K562 (cell line): ENCODE results near the gene A1BG. TPM values are rescaled to one million over a fixed set of nuclear protein-coding genes. Genes with fewer than 3 reads are reported as not detected.
A peak's percentile ranks its signal among the peaks of the same experiment; 100 is the strongest.

Experiments
- ATAC-seq: fragments of 200-7000 bp; cut with Tn5 transposase; 3 replicates; pipeline ENCODE4 v1.9.1; 2020; ENCODE audit warnings: moderate library complexity
- BruUV-seq: library from RNA; stranded (reverse); fragments of 400-500 nt; replicated peaks from 2 replicates; lab custom pipeline; 2021; lab: Mats Ljungman, UMichigan
- CTCF ChIA-PET: fragments of 300-600 bp; formaldehyde crosslinking; extraction: SDS; loops from one replicate; lab custom pipeline; 2021; ENCODE audit warnings: low intra/inter-chr PET ratio; lab: Yijun Ruan, JAX
- POLR2A ChIA-PET: fragments of 300-600, 350-650 bp; sonication (Branson Sonifier 250); formaldehyde crosslinking; extraction: SDS; loops from one replicate; lab custom pipeline; 2021; ENCODE audit warnings: antibody characterized with exemption, inconsistent platforms; lab: Yijun Ruan, JAX
- DNase-seq, 4 experiments: peaks; one replicate each; pipeline versions ENCODE4 v3.0.0 to v3.0.0-alpha.2; 2011 to 2018; ENCODE audit warnings: low spot score in 3 of 4, mixed read lengths in 3 of 4; ENCODE audit errors: extremely low read depth in 1 of 4
- FAIRE-seq: peaks from 2 replicates; lab custom pipeline; 2011; peaks lifted over from hg19 to GRCh38; lab: Jason Lieb, UNC
- H2AFZ ChIP-seq: 2 replicates; pipeline ENCODE4 v1.6.0; 2011; ENCODE audit warnings: low read depth, low read length, control low read depth, inconsistent platforms
- H3K27ac ChIP-seq: fragments of 200-600 bp; 3 replicates; pipeline ENCODE4 v1.8.0; 2011; ENCODE audit warnings: low read depth, mild to moderate bottlenecking, control low read depth, inconsistent platforms, low read length, moderate library complexity, mixed read lengths; ENCODE audit errors: extremely low read depth
- H3K27me3 ChIP-seq, 2 experiments: fragments of 300-600 bp in 1 of 2; 2 replicates in 1 of 2; 3 replicates in 1 of 2; pipeline versions ENCODE4 v1.6.0 to v1.8.0; 2011; ENCODE audit warnings: inconsistent platforms in 2 of 2, low read length in 2 of 2, mild to moderate bottlenecking in 1 of 2, mixed read lengths in 1 of 2, moderate library complexity in 1 of 2; ENCODE audit not compliant: control insufficient read depth in 2 of 2, insufficient read depth in 2 of 2
- H3K36me3 ChIP-seq: fragments of 300-600 bp; 3 replicates; pipeline ENCODE4 v1.8.0; 2011; ENCODE audit warnings: mild to moderate bottlenecking, low read length, inconsistent platforms; ENCODE audit not compliant: control insufficient read depth, insufficient read depth
- H3K4me1 ChIP-seq, 2 experiments: fragments of 200-600 bp in 1 of 2; replicated peaks in 1 of 2; 2 replicates in 1 of 2; 3 replicates in 1 of 2; pipeline versions ENCODE4 v1.5.1 to v1.8.0; 2011; ENCODE audit warnings: inconsistent platforms in 2 of 2, low read length in 2 of 2, mild to moderate bottlenecking in 1 of 2, mixed read lengths in 1 of 2, moderate library complexity in 1 of 2; ENCODE audit not compliant: control insufficient read depth in 2 of 2, insufficient read depth in 2 of 2
- H3K4me2 ChIP-seq: 2 replicates; pipeline ENCODE4 v1.6.1; 2011; ENCODE audit warnings: low read length, control low read depth, inconsistent platforms, mixed read lengths; ENCODE audit not compliant: insufficient read depth
- H3K4me3 ChIP-seq: fragments of 200-600 bp; sonication (generic), shearing (Covaris generic); 2 replicates; pipeline ENCODE4 v1.5.1; 2016; ENCODE audit warnings: control low read depth, inconsistent platforms
- H3K79me2 ChIP-seq: fragments of 200-600 bp; 3 replicates; pipeline ENCODE4 v1.8.0; 2011; ENCODE audit warnings: low read length, inconsistent platforms; ENCODE audit not compliant: control insufficient read depth, insufficient read depth
- H3K9ac ChIP-seq, 2 experiments: 2 replicates each; pipeline versions ENCODE4 v1.6.0 to v1.6.1; 2011; ENCODE audit warnings: low read depth in 2 of 2, low read length in 2 of 2, control low read depth in 1 of 2, inconsistent platforms in 1 of 2, mild to moderate bottlenecking in 1 of 2, mixed read lengths in 1 of 2; ENCODE audit not compliant: insufficient read depth in 1 of 2
- H3K9me1 ChIP-seq: one replicate; pipeline ENCODE4 v1.6.0; 2011; ENCODE audit warnings: inconsistent platforms, mild to moderate bottlenecking, low read length, moderate library complexity; ENCODE audit not compliant: control insufficient read depth, insufficient read depth
- H3K9me3 ChIP-seq: replicated peaks from 2 replicates; pipeline ENCODE4 v1.5.1; 2011; ENCODE audit warnings: low read depth, low read length, inconsistent platforms; ENCODE audit not compliant: control insufficient read depth, insufficient read depth
- H4K20me1 ChIP-seq: replicated peaks from 2 replicates; pipeline ENCODE4 v1.6.1; 2011; ENCODE audit warnings: low read length, inconsistent platforms, mixed read lengths; ENCODE audit not compliant: control insufficient read depth, insufficient read depth
- FOSL1 ChIP-seq: fragments of 200-800 bp; sonication (Bioruptor generic); conservative IDR thresholded peaks from 2 replicates; pipeline ENCODE4 v1.6.1; 2016; ENCODE audit warnings: missing genetic modification characterization, missing compliant biosample characterization
- GATA2 ChIP-seq: sonication (generic); formaldehyde crosslinking; IDR thresholded peaks from 2 replicates; pipeline ENCODE4 v1.4.0; 2020; ENCODE audit warnings: mild to moderate bottlenecking, missing genetic modification reagents
- HOXB6 ChIP-seq: fragments of 250-450 bp; sonication (Bioruptor Pico); IDR thresholded peaks from 2 replicates; pipeline ENCODE4 v1.5.1; 2022; ENCODE audit warnings: mild to moderate bottlenecking, borderline replicate concordance
- JUND ChIP-seq, 2 experiments: IDR thresholded peaks; 2 replicates in 1 of 2; 3 replicates in 1 of 2; pipeline ENCODE4 v1.6.1; 2011; ENCODE audit warnings: borderline replicate concordance in 2 of 2, low read depth in 2 of 2, low read length in 2 of 2, improper control_type of control experiment in 1 of 2, missing biosample characterization in 1 of 2, missing genetic modification characterization in 1 of 2, missing genetic modification reagents in 1 of 2
- KLF13 ChIP-seq: fragments of 450-650 bp; IDR thresholded peaks from 2 replicates; pipeline ENCODE4 v1.6.1; 2016; ENCODE audit warnings: missing genetic modification characterization, low read depth, mild to moderate bottlenecking, missing compliant biosample characterization, moderate library complexity, borderline replicate concordance
- SP1 ChIP-seq: sonication (generic); formaldehyde crosslinking; IDR thresholded peaks from 2 replicates; pipeline ENCODE4 v1.8.1; 2022; ENCODE audit warnings: mild to moderate bottlenecking, missing genetic modification reagents
- SPI1 ChIP-seq: IDR thresholded peaks from 2 replicates; pipeline ENCODE4 v1.6.1; 2011; ENCODE audit warnings: low read depth, low read length, control low read depth, borderline replicate concordance
- ZC3H4 ChIP-seq: sonication (generic); formaldehyde crosslinking; IDR thresholded peaks from 2 replicates; pipeline ENCODE4 v1.9.0; 2021; ENCODE audit warnings: missing genetic modification reagents, borderline replicate concordance
- ZNF12 ChIP-seq: sonication (generic); formaldehyde crosslinking; IDR thresholded peaks from 2 replicates; pipeline ENCODE4 v1.4.0; 2020; ENCODE audit warnings: mild to moderate bottlenecking, missing genetic modification reagents
- WGBS: fragments of 100-300 bp; shearing (Covaris generic); methylation state at CpG from one replicate; pipeline ENCODE4 v1.1.6; 2016; ENCODE audit warnings: low coverage, mixed read lengths; ENCODE audit not compliant: insufficient coverage; ENCODE audit errors: missing lambda C conversion rate; 5-methylcytosine and 5-hydroxymethylcytosine counted together
- in situ Hi-C: fragments of 300-500 bp; cut with MboI; formaldehyde crosslinking; loops from 4 replicates; pipeline ENCODE4 v1.15.0; 2018; ENCODE audit warnings: inconsistent platforms, mixed read lengths
- intact Hi-C: fragments of 100-400 bp; cut with micrococcal nuclease; formaldehyde crosslinking; loops from 2 replicates; pipeline ENCODE4 v1.14.2; 2022
- polyA plus RNA-seq, 8 experiments: library from polyadenylated mRNA; depleted of rRNA in 4 of 8; stranded (reverse) in 5 of 8; unstranded in 3 of 8; fragments of >200 nt; fragmentation: Nextera tagmentation in 2 of 8; fragmentation: Illumina TruSeq in 1 of 8; extraction: Ambion mirVana in 2 of 8; extraction: Trizol in 1 of 8; gene quantifications; 2 replicates each; pipeline versions ENCODE4 v1.2.1 to v1.2.3, GENCODE V29; 2011 to 2014; ENCODE audit warnings: inconsistent platforms in 1 of 8, missing spikeins in 1 of 8
- total RNA-seq, 7 experiments: library from RNA; depleted of rRNA in 6 of 7; stranded (reverse); fragments of >200 nt in 6 of 7; fragmentation: Illumina TruSeq in 2 of 7; extraction: Trizol in 2 of 7; gene quantifications; 2 replicates each; pipeline versions ENCODE4 v1.2.1 to v1.2.3, GENCODE V29; 2011 to 2021; ENCODE audit warnings: low replicate concordance in 1 of 7
- TF ChIP-seq, protein P1 (sequence below): sonication (generic); IDR thresholded peaks from 2 replicates; pipeline ENCODE4 v1.6.1; 2016
- TF ChIP-seq, protein P2 (sequence below): sonication (generic); formaldehyde crosslinking; IDR thresholded peaks from 2 replicates; pipeline ENCODE4 v1.5.0; 2020; ENCODE audit warnings: missing genetic modification reagents
- TF ChIP-seq, protein P3 (sequence below): sonication (generic); formaldehyde crosslinking; IDR thresholded peaks from 2 replicates; pipeline ENCODE4 v1.8.0; 2022; ENCODE audit warnings: mild to moderate bottlenecking, missing genetic modification reagents, borderline replicate concordance
- TF ChIP-seq, protein P4 (sequence below), 3 experiments: fragments of 200-800 bp in 1 of 3; fragments of 250-450 bp in 1 of 3; fragments of 450-650 bp in 1 of 3; sonication (Bioruptor Pico) in 1 of 3; sonication (Bioruptor generic) in 1 of 3; formaldehyde crosslinking in 1 of 3; IDR thresholded peaks; 2 replicates each; pipeline versions ENCODE4 v1.6.1 to v1.8.0; 2016 to 2022; ENCODE audit warnings: mild to moderate bottlenecking in 2 of 3, missing genetic modification characterization in 2 of 3, missing compliant biosample characterization in 1 of 3, moderate library complexity in 1 of 3

A1BG gene
- total and polyA plus RNA-seq, 9 of the 15 experiments (the other 6 are each of a cell fraction or from before 2014, with no cell fraction given), result 0.10 to 19.8 (median 2.6) TPM

DNA sequence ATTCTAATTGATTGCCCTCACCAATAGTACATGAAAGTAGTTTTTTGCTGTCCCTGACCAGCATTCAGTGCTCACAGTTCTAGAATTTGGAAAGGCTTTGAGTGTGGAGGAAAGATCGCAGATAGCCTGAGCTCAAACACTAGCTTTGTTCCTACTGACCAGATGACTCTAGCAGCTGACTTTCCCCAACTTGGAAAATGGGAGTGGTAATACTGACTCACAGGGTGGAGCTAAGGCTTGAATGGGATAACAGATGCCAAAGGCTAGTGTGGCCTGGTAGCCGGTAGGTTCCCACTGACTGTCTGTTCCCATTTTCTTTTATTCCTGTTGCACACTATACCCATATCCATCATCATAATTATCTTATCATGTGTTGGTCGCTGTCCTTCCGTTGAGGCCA, 22.8 kb downstream of the A1BG start:
- peak overlapping the region; percentile 25; the same call in 1 of the 3 replicates for H3K27ac ChIP-seq
- peaks cover 2% of the 10 kb centered on the region for H3K9me1 ChIP-seq
- H4K20me1 ChIP-seq, result peaks cover 4% of the 10 kb centered on the region; the same call in 1 of the 2 replicates
- DNase-seq (peak; percentile 48 to 66 (median 54)), ATAC-seq (no peak), FAIRE-seq (peak; percentile 71)
- peaks cover 10% of the 10 kb centered on the region; the same call in 2 of the 3 replicates for H3K36me3 ChIP-seq
- H2AFZ ChIP-seq, result no peak overlapping the region
- no peak overlapping the region for H3K4me3 ChIP-seq
- H3K4me1 ChIP-seq, result peaks cover 26 to 33% of the 10 kb centered on the region in 2 experiments; a peak in 4 of 5 replicates
- H3K79me2 ChIP-seq, result peaks cover 47% of the 10 kb centered on the region
- no peaks in the 10 kb centered on the region for H3K9me3 ChIP-seq
- H3K27me3 ChIP-seq, result no peaks in the 10 kb centered on the region
- BruUV-seq, result no TSS peak
- H3K4me2 ChIP-seq, result peak overlapping the region; percentile 44; the same call in 1 of the 2 replicates
- WGBS, result 26% methylated on average over 4 of the region's 4 CpGs
- ChIA-PET CTCF (no interaction called here), POLR2A (interaction anchor here (0.6 to 1.3 kb wide), 7 partner anchors 17 to 631 kb away, joined by 3 to 4 read pairs (median 3); no protein-coding TSS in a partner anchor)
- intact Hi-C loops, result no loop called here
- H3K9ac ChIP-seq, result no peak overlapping the region
- in situ Hi-C loops, result no loop called here
- TF ChIP-seq, protein P1, sequence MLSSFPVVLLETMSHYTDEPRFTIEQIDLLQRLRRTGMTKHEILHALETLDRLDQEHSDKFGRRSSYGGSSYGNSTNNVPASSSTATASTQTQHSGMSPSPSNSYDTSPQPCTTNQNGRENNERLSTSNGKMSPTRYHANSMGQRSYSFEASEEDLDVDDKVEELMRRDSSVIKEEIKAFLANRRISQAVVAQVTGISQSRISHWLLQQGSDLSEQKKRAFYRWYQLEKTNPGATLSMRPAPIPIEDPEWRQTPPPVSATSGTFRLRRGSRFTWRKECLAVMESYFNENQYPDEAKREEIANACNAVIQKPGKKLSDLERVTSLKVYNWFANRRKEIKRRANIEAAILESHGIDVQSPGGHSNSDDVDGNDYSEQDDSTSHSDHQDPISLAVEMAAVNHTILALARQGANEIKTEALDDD, result 0 out of 2 replicates have a peak, but pooled peaks have one; percentile 31
- TF ChIP-seq, protein P2, sequence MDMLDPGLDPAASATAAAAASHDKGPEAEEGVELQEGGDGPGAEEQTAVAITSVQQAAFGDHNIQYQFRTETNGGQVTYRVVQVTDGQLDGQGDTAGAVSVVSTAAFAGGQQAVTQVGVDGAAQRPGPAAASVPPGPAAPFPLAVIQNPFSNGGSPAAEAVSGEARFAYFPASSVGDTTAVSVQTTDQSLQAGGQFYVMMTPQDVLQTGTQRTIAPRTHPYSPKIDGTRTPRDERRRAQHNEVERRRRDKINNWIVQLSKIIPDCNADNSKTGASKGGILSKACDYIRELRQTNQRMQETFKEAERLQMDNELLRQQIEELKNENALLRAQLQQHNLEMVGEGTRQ, result no peak
- TF ChIP-seq FOSL1, result peak; percentile 83
- TF ChIP-seq, protein P3, sequence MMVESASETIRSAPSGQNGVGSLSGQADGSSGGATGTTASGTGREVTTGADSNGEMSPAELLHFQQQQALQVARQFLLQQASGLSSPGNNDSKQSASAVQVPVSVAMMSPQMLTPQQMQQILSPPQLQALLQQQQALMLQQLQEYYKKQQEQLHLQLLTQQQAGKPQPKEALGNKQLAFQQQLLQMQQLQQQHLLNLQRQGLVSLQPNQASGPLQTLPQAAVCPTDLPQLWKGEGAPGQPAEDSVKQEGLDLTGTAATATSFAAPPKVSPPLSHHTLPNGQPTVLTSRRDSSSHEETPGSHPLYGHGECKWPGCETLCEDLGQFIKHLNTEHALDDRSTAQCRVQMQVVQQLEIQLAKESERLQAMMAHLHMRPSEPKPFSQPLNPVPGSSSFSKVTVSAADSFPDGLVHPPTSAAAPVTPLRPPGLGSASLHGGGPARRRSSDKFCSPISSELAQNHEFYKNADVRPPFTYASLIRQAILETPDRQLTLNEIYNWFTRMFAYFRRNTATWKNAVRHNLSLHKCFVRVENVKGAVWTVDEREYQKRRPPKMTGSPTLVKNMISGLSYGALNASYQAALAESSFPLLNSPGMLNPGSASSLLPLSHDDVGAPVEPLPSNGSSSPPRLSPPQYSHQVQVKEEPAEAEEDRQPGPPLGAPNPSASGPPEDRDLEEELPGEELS (CRISPR knock-in tag), result 0 out of 2 replicates have a peak, but pooled peaks have one; percentile 20
- TF ChIP-seq ZC3H4 (CRISPR knock-in tag), result no peak
- peak; percentile 10; the same call in 1 of the 2 replicates for TF ChIP-seq JUND (IDR thresholded peaks at IDR 0.05; ENCODE audit: borderline replicate concordance, low read depth, low read length)
- TF ChIP-seq JUND (tag; IDR thresholded peaks at IDR 0.05; ENCODE audit: borderline replicate concordance, low read depth, low read length), result 0 out of 3 replicates have a peak, but pooled peaks have one; percentile 38
- no peak for TF ChIP-seq HOXB6
- no peak for TF ChIP-seq KLF13
- 0 out of 2 replicates have a peak, but pooled peaks have one; percentile 20 for TF ChIP-seq GATA2
- no peak for TF ChIP-seq SPI1
- TF ChIP-seq, protein P4, sequence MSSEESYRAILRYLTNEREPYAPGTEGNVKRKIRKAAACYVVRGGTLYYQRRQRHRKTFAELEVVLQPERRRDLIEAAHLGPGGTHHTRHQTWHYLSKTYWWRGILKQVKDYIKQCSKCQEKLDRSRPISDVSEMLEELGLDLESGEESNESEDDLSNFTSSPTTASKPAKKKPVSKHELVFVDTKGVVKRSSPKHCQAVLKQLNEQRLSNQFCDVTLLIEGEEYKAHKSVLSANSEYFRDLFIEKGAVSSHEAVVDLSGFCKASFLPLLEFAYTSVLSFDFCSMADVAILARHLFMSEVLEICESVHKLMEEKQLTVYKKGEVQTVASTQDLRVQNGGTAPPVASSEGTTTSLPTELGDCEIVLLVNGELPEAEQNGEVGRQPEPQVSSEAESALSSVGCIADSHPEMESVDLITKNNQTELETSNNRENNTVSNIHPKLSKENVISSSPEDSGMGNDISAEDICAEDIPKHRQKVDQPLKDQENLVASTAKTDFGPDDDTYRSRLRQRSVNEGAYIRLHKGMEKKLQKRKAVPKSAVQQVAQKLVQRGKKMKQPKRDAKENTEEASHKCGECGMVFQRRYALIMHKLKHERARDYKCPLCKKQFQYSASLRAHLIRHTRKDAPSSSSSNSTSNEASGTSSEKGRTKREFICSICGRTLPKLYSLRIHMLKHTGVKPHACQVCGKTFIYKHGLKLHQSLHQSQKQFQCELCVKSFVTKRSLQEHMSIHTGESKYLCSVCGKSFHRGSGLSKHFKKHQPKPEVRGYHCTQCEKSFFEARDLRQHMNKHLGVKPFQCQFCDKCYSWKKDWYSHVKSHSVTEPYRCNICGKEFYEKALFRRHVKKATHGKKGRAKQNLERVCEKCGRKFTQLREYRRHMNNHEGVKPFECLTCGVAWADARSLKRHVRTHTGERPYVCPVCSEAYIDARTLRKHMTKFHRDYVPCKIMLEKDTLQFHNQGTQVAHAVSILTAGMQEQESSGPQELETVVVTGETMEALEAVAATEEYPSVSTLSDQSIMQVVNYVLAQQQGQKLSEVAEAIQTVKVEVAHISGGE (CRISPR knock-in tag; IDR thresholded peaks at IDR 0.05), result no peak
- no peak for TF ChIP-seq ZNF12 (CRISPR knock-in tag)
- TF ChIP-seq SP1 (CRISPR knock-in tag), result peak; percentile 35; the same call in 1 of the 2 replicates
